DOHH2 (cell line): Measurements from ENCODE around the gene NT5DC3.

Experiments used
- CTCF ChIP-seq: fragments of 200-600 bp; sonication (generic); IDR thresholded peaks from one replicate; pipeline ENCODE4 v1.5.1; 2014; ENCODE audit warnings: antibody characterized with exemption, mild to moderate bottlenecking, low read depth, low read length; ENCODE audit not compliant: poor library complexity, severe bottlenecking
- EZH2phosphoT487 ChIP-seq: fragments of 200-600 bp; sonication (generic); IDR thresholded peaks from 2 replicates; pipeline ENCODE4 v1.6.1; 2017; ENCODE audit warnings: borderline replicate concordance, mild to moderate bottlenecking, antibody characterized with exemption, low read length, moderate library complexity, mixed read lengths

GRCh38 chr12:103801709-103802585, 39.1 kb downstream of the NT5DC3 start:
- TF ChIP-seq CTCF: no peak
- no peak for TF ChIP-seq EZH2phosphoT487
